GM06990 (cell line): ENCODE data around the gene PRXL2A.

Experiments
- DNase-seq: peaks from one replicate; pipeline ENCODE4 v3.0.0-alpha.2; 2011; ENCODE audit not compliant: insufficient read length; ENCODE audit errors: extremely low read depth
- H3K27me3 ChIP-seq: replicated peaks from 2 replicates; pipeline ENCODE4 v1.6.0; 2011; ENCODE audit warnings: low read length; ENCODE audit not compliant: control insufficient read depth, insufficient read depth
- H3K36me3 ChIP-seq: 2 replicates; pipeline ENCODE4 v1.5.1; 2011; ENCODE audit warnings: low read length; ENCODE audit not compliant: control insufficient read depth, insufficient read depth
- H3K4me3 ChIP-seq: replicated peaks from 2 replicates; pipeline ENCODE4 v1.5.1; 2011; ENCODE audit warnings: low read depth, mild to moderate bottlenecking, control low read depth, low read length
- TF ChIP-seq, protein P1 (sequence below): IDR thresholded peaks from 2 replicates; pipeline ENCODE4 v1.5.1; 2011; ENCODE audit warnings: low read length, control low read depth, mild to moderate bottlenecking, inconsistent platforms; ENCODE audit not compliant: insufficient read depth, poor library complexity, severe bottlenecking

Gene PRXL2A

DNA sequence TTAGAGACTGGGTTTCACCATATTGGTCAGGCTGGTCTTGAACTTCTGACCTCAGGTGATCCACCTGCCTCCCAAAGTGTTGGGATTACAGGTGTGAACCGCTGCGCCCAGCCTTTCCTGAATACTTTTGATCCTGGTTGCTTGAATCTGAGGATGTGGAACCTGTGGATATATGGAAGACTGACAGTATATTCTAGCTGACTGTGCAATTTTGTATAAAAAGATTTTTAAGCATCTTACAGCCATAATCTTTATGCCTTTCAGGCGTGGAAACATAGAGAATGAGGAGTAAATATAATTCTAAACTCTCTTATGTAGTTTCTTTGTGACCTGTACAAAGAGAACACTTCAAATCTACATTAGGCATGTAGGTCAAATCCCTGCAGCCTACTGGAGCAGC, 61.9 kb downstream of the PRXL2A start:
- TF ChIP-seq, protein P1, sequence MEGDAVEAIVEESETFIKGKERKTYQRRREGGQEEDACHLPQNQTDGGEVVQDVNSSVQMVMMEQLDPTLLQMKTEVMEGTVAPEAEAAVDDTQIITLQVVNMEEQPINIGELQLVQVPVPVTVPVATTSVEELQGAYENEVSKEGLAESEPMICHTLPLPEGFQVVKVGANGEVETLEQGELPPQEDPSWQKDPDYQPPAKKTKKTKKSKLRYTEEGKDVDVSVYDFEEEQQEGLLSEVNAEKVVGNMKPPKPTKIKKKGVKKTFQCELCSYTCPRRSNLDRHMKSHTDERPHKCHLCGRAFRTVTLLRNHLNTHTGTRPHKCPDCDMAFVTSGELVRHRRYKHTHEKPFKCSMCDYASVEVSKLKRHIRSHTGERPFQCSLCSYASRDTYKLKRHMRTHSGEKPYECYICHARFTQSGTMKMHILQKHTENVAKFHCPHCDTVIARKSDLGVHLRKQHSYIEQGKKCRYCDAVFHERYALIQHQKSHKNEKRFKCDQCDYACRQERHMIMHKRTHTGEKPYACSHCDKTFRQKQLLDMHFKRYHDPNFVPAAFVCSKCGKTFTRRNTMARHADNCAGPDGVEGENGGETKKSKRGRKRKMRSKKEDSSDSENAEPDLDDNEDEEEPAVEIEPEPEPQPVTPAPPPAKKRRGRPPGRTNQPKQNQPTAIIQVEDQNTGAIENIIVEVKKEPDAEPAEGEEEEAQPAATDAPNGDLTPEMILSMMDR = no peak
- peaks cover 2% of the 10 kb centered on the region; the same call in 1 of the 2 replicates for H3K36me3 ChIP-seq
- no peak for DNase-seq
- H3K4me3 ChIP-seq = no peak overlapping the region
- no peaks in the 10 kb centered on the region for H3K27me3 ChIP-seq

DNA sequence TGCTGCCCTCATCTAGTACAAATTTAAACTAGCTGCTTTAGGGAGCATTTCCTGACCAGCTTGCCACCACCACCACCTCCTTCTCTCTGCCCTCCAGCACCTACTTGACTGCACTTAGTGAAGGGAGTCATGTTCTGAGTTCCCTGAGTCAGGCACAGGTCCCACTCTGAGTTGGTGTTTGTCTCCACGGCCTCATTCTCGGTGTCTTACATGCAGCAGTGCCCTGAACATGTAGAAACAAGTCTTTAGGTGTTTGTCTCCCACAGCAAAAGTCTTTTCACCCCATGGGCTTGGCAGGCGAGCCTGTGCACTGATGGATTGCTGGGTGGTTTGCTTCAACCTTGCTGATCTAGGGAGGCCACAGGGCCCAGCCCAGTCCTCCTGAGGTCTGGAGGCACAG, 62.6 kb downstream of the PRXL2A start:
- no peak for DNase-seq

DNA sequence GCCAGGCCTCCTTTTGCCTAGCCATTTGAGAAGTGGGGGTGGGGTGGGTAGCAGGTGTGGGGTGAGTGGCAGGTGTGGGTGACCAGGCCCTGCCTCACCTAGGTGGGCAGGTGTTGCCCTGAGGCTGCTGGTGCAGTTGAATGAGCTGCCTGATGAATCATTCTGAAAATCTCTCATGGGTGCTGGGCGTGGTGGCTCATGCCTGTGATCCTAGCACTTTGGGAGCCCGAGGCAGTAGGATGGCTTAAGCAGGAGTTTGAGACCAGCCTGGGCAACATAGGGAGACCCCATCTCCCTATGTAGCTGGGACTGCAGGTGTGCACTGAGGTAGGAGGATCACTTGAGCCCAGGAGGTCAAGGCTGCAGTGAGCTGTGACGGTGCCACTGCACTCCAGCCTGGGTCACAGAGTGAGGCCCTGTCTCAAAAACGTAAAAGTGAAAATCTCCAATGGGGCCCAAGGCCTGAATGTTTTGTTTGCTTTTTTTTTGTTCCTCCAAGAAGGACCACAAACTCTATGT, 63.4 kb downstream of the PRXL2A start:
- peaks cover 2% of the 10 kb centered on the region; the same call in 1 of the 2 replicates for H3K36me3 ChIP-seq
- no peaks in the 10 kb centered on the region for H3K27me3 ChIP-seq
- TF ChIP-seq, protein P1 = no peak
- DNase-seq = peak; percentile 73
- peak overlapping the region; percentile 4; the same call in 1 of the 2 replicates for H3K4me3 ChIP-seq

More for the DNA sequence above, 62.6 kb downstream of the PRXL2A start:
- TF ChIP-seq, protein P1 = no peak
- Histone ChIP-seq H3K27me3 (no peaks in the 10 kb centered on the region), H3K36me3 (peaks cover 2% of the 10 kb centered on the region; the same call in 1 of the 2 replicates), H3K4me3 (no peak overlapping the region)

DNA sequence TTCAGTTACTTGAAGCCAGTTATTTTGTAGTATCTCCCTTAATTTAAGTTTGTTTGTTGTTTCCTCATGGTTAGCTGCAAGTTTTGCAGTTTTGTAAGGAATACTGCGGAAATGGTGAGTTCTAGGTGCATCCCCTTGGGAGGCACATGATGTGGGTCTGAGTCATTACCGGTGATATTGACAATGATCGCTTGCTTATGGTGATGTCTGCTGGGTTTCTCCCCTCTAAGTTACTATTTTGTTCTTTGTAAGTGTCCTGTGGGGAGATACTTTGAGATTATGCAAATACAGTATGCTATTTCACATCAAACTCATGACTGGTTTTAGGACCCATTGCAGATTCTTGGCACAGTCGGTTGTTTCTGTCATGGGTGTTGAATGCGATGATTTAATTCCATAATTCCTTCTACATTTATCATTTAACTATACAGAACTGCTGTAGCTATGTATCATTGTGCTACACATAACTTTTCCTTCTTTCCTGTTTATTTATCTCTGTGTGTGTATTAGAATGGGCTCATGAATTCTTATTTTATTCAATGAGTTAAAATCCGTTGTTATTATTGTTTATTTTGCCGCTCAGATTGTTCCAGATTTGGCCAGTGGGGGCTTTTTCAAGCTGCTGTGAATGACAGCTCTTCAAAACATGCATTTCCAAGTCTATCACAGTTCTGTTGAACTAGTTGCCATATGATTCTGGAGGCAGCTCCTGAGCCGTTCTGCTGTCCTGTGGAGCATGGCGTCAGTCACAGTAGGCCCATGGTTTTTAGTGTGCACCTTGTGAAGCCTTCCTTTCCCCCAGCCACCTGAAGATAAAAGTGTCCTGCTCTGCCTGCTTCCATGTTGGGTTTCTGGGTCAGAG, 64.1 kb downstream of the PRXL2A start:
- peak; percentile 67 for DNase-seq
- H3K4me3 ChIP-seq = peak overlapping the region; percentile 29
- H3K27me3 ChIP-seq = no peaks in the 10 kb centered on the region
- peaks cover 2% of the 10 kb centered on the region; the same call in 1 of the 2 replicates for H3K36me3 ChIP-seq
- TF ChIP-seq, protein P1 = no peak

DNA sequence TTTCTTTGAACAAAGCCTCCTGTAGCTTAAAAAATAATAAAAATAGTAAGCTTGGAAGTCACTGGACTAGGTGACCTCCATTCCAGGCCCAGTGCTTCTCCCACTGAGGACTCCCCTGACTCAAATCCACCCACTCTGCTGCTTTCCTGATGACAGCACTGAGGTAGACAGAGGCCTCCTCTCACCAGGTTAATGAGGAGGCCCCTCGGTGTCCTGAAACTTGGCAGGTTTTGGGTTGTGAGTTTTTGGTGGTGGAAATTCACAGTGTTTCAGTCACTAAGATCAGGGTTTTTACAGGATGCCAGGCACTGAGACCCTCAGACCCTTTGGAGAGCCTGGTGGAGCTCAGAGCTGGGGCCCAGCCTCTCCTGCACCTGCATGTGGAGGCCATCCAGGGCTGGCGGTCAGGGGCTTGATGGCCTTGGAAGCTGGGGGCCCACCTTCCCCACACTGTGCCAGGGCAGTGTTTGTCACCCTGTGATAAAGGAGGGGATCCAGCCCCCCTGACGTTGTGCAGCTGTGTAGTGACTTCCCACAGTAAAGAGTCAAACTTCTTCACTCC, 64.8 kb downstream of the PRXL2A start:
- Histone ChIP-seq H3K27me3 (no peaks in the 10 kb centered on the region), H3K4me3 (no peak overlapping the region; the same call in 1 of the 2 replicates), H3K36me3 (peaks cover 2% of the 10 kb centered on the region; the same call in 1 of the 2 replicates)
- no peak for DNase-seq
- TF ChIP-seq, protein P1 = no peak
